IPS-15b (cell line): ENCODE measurements around the gene TCERG1L.

Source experiments
- H3K27me3 ChIP-seq: one replicate; pipeline ENCODE4 v1.6.1; 2013; ENCODE audit warnings: low read length; ENCODE audit not compliant: control insufficient read depth, insufficient read depth
- H3K36me3 ChIP-seq: one replicate; pipeline ENCODE4 v1.6.1; 2013; ENCODE audit warnings: low read length; ENCODE audit not compliant: control insufficient read depth, insufficient read depth
- H3K4me1 ChIP-seq: one replicate; pipeline ENCODE4 v1.6.1; 2013; ENCODE audit warnings: mild to moderate bottlenecking, low read length; ENCODE audit not compliant: control insufficient read depth, insufficient read depth
- H3K4me3 ChIP-seq: one replicate; pipeline ENCODE4 v1.5.1; 2013; ENCODE audit warnings: low read depth, low read length
- H3K9ac ChIP-seq: one replicate; pipeline ENCODE4 v1.6.1; 2013; ENCODE audit warnings: low read depth, mild to moderate bottlenecking, low read length
- H3K9me3 ChIP-seq: one replicate; pipeline ENCODE4 v1.6.1; 2013; ENCODE audit warnings: mild to moderate bottlenecking, low read length; ENCODE audit not compliant: control insufficient read depth, insufficient read depth

Gene TCERG1L

GRCh38 chr10:131173484-131174210, 137.9 kb downstream of the TCERG1L start:
- no peaks in the 10 kb centered on the region for H3K27me3 ChIP-seq
- H3K4me1 ChIP-seq = no peaks in the 10 kb centered on the region
- H3K36me3 ChIP-seq = no peaks in the 10 kb centered on the region
- H3K9me3 ChIP-seq = peaks cover 5% of the 10 kb centered on the region
- H3K9ac ChIP-seq = no peak overlapping the region
- H3K4me3 ChIP-seq = no peak overlapping the region

- H3K4me3 ChIP-seq = no peak overlapping the region
- H3K4me1 ChIP-seq = no peaks in the 10 kb centered on the region
- no peak overlapping the region for H3K9ac ChIP-seq
- peaks cover 5% of the 10 kb centered on the region for H3K9me3 ChIP-seq
- no peaks in the 10 kb centered on the region for H3K27me3 ChIP-seq
- no peaks in the 10 kb centered on the region for H3K36me3 ChIP-seq
Measured at GRCh38 chr10:131172433-131172832, 139.1 kb downstream of the TCERG1L start.

DNA sequence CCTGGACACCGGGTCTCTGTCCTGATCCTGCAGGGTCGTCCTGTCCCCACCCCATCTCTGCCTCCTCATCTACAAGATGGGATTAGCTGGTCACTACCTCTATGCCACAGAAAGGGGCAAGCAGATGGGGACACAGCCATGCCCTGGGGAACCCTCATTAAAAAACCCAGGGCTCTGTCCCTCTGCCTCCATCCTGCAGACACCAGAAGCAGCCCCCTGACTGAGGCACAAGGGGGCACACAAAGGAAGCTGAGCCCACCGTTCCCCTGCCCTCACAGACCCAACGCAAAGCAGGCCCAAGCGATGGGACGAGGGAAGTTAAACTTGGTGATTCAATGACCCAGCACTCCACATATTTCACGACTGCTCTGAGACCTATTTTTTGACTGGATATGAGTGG, 142.4 kb downstream of the TCERG1L start:
- H3K36me3 ChIP-seq = no peaks in the 10 kb centered on the region
- no peaks in the 10 kb centered on the region for H3K27me3 ChIP-seq
- no peak overlapping the region for H3K9ac ChIP-seq
- no peak overlapping the region for H3K4me3 ChIP-seq
- no peaks in the 10 kb centered on the region for H3K9me3 ChIP-seq
- H3K4me1 ChIP-seq = no peaks in the 10 kb centered on the region

- H3K4me3 ChIP-seq = no peak overlapping the region
- no peak overlapping the region for H3K9ac ChIP-seq
- no peaks in the 10 kb centered on the region for H3K9me3 ChIP-seq
- no peaks in the 10 kb centered on the region for H3K4me1 ChIP-seq
- no peaks in the 10 kb centered on the region for H3K36me3 ChIP-seq
- no peaks in the 10 kb centered on the region for H3K27me3 ChIP-seq
Measured at GRCh38 chr10:131168238-131168875, 143.2 kb downstream of the TCERG1L start.

DNA sequence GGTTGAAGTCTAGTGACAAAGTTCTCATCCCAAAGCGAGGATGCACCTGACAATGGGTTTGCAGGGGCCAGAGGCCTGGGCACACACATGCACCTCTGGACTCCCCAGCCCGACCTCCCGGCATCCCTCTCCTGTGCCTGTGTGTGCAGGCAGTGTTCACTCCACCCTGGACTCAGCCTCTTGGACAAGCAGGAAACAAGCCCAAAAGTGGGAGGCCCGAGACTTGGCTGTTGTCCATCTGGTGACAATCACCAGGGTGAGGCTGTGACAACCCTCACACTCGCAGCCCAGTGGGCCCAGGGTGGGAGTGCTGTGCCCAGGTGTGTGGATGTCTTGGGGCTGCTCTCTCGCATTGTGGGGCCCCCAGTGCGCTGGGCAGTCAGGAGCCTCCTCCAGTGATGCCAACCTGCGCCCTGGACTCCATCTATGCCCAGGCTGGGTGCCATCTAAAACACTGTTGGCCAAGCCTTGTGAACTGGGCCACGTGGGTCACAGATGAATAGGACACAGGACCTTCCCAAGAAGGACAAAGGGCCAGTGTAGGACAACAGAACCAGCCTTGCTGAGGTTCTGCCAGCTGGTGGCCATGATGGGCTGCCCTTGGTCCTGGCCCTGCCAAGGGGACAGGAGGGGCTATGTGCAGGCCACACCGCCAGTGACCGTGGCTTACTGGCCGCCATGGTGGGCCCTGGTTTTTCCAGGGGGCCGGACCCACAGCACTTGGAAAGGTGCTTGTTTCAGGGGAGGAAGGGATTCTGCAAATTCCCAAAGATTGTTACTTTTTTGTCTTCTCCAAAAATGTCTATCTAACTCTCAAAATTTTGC, 144.3 kb downstream of the TCERG1L start:
- Histone ChIP-seq H3K4me3 (no peak overlapping the region), H3K36me3 (no peaks in the 10 kb centered on the region), H3K27me3 (no peaks in the 10 kb centered on the region), H3K4me1 (no peaks in the 10 kb centered on the region), H3K9me3 (no peaks in the 10 kb centered on the region), H3K9ac (no peak overlapping the region)

DNA sequence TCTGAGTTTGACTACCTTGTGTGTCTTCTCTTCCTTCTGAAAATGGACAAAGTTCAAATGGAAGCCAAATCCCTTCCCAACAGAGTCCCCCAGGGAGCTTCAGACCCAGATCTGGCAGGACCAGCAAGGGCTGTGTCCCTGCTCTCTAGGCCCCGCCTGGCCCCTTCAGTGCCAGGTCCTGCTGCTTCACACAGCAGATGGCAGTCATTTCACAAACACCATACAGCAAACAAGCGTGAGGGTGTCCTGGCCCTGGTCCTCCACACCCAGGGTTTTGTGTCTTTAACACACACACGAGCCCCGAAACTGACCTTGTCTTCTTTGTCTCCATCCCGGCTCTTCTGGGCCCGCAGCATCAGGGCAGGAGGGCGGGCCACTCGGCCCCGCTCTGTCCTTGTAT, 145.0 kb downstream of the TCERG1L start:
- no peaks in the 10 kb centered on the region for H3K4me1 ChIP-seq
- H3K36me3 ChIP-seq = no peaks in the 10 kb centered on the region

GRCh38 chr10:131165092-131165491, 146.4 kb downstream of the TCERG1L start:
- H3K9ac ChIP-seq = no peak overlapping the region
- no peaks in the 10 kb centered on the region for H3K4me1 ChIP-seq
- no peaks in the 10 kb centered on the region for H3K27me3 ChIP-seq
- no peaks in the 10 kb centered on the region for H3K9me3 ChIP-seq
- H3K36me3 ChIP-seq = no peaks in the 10 kb centered on the region
- no peak overlapping the region for H3K4me3 ChIP-seq

More for the DNA sequence above, 145.0 kb downstream of the TCERG1L start:
- H3K9me3 ChIP-seq = no peaks in the 10 kb centered on the region
- no peaks in the 10 kb centered on the region for H3K27me3 ChIP-seq
- no peak overlapping the region for H3K4me3 ChIP-seq
- H3K9ac ChIP-seq = no peak overlapping the region

DNA sequence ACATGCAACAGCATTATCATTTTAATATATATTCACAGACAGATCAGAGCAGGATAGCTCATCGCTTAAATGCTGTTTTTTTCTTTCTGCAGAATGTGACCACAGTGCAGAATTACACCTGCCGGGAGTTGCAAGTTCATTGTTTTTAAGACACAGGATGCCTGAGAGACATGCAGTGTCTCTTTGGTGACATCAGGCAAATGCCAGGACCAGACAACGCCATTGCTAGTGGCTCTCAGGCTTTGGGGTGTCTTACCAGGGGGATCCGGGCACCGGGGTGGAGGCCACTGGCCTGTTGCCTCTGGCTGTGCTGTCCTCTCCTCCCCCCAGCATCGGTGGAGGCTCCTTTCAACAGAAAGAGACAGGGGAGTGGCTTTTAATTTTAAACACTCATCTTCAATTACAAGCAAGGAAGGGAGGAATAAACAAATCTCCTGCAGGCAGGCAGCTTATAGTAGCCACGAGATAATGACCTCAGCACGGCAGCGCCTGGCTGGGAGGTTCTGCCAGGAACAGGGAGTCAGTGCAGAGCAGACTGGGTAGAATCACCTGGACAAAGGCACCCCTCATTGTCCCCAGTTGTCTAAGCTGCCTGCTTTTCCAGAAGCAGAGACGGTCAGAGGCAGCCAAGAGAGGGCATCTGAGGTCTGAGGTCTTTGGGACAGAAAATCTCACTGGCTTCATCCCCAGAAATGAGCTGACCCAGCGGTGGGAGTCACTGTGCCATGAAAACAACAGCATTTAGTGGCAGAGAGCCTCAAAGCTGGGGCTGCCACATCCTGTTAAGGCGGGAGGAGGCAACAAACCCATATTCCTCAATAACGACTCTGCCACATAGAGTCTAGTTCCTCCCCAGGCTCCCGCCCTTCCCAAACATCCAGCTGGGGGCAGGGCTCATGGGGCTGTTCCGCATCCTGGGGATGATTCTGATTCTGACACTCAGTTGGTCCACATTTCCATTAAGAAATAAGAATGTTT, 148.4 kb downstream of the TCERG1L start:
- Histone ChIP-seq H3K9ac (no peak overlapping the region), H3K27me3 (no peaks in the 10 kb centered on the region), H3K4me1 (no peaks in the 10 kb centered on the region), H3K4me3 (no peak overlapping the region), H3K36me3 (peaks cover 3% of the 10 kb centered on the region), H3K9me3 (no peaks in the 10 kb centered on the region)

DNA sequence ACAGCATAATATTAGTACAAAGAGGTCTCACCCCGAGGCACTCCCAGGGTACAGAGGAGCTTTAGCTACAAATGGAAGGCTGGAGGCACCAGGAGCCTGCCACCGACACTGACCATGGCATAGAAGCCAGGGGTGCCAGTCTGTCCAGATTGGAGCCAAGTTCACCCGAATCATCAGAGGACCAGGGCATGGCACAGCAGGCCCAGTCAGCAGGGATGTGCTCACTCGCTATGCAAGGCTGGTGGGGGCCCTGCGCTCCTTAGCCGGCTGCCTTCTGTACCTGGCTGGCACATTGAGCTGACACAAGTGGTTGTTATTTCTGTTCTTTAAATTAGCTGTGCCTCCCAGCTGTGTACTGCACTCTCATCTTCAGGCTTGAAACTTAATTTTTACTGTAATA, 149.3 kb downstream of the TCERG1L start:
- Histone ChIP-seq H3K9me3 (no peaks in the 10 kb centered on the region), H3K4me1 (no peaks in the 10 kb centered on the region), H3K9ac (no peak overlapping the region), H3K36me3 (peaks cover 3% of the 10 kb centered on the region), H3K4me3 (no peak overlapping the region), H3K27me3 (no peaks in the 10 kb centered on the region)

DNA sequence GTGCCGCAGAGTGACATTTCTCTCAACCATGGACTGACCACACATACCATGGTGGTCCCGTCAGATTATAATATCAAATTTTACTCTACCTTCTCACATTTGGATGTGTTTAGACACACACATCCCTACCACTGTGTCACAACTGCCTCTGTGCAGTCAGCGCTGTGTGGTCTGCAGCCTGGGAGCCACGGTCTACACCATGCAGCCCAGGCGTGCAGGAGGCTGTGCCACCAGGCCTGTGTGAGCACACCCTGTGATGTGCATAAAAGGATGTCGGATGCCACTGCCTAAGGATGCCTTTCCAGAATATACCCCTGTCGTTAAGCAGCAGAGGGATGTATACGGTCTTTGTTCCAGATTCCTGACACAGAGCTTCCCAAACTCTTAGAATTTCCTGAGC, 150.4 kb downstream of the TCERG1L start:
- no peaks in the 10 kb centered on the region for H3K27me3 ChIP-seq
- H3K9ac ChIP-seq = no peak overlapping the region
- no peaks in the 10 kb centered on the region for H3K4me1 ChIP-seq
- no peaks in the 10 kb centered on the region for H3K9me3 ChIP-seq
- peaks cover 3% of the 10 kb centered on the region for H3K36me3 ChIP-seq
- no peak overlapping the region for H3K4me3 ChIP-seq

DNA sequence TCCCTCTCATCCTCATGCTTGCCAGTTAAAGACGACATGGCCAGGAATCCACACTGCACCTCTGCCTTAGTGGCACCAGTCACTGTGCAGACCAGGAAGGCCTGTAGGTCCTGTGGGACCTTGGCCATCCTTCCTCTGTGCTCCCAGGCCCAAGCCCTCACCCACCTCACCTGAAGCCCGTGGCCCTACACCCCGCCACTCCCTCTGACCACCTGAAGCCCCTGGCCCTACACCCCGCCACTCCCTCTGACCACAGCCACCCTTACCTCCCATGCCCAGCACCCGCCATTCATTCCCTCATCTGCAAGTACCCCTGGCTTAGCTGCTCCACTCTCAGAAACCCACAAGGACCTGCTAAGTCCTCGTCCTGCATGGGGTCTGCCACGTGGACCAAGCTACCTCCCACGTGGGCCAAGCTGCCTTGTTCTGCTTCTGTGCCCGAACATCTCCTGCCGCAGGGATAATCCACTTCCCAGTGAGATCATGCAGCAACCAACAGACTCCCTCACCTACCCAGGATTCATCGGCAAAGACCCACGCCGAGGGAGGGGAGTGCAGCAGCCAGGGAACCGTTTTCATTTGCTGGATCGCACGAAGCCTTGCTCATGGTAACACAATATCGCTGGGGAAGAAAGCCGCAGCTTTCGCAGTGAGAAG, 151.2 kb downstream of the TCERG1L start:
- Histone ChIP-seq H3K4me1 (no peaks in the 10 kb centered on the region), H3K27me3 (no peaks in the 10 kb centered on the region), H3K36me3 (peaks cover 3% of the 10 kb centered on the region), H3K9ac (no peak overlapping the region), H3K9me3 (no peaks in the 10 kb centered on the region), H3K4me3 (no peak overlapping the region)
